Adipose tissue (tissue), 3 donors: ENCODE results near the gene RAPGEF4. TPM values are rescaled to one million over a fixed set of nuclear protein-coding genes. Genes with fewer than 3 reads are reported as not detected.

Source experiments
- H3K27ac ChIP-seq: one replicate; pipeline ENCODE4 v1.5.1; 2013; ENCODE audit warnings: low read depth, low read length
- WGBS, 3 donors: extraction: QIAGEN DNeasy Blood & Tissue Kit; methylation state at CpG; one replicate each; pipeline ENCODE4 v1.1.7; 2013; 5-methylcytosine and 5-hydroxymethylcytosine counted together
- polyA plus RNA-seq, 3 donors: library from polyadenylated mRNA; stranded (reverse); fragments of 200-250 nt; gene quantifications; one replicate each; pipeline ENCODE4 v1.2.3, GENCODE V29; 2013
- donor health status: healthy with polysubstance abuse.
- donor health status: Bipolar disorder and iron deficiency.
- donor health status: healthy.

RAPGEF4 gene
- polyA plus RNA-seq, 3 donors: 2.6 to 8.1 (median 2.7) TPM

DNA sequence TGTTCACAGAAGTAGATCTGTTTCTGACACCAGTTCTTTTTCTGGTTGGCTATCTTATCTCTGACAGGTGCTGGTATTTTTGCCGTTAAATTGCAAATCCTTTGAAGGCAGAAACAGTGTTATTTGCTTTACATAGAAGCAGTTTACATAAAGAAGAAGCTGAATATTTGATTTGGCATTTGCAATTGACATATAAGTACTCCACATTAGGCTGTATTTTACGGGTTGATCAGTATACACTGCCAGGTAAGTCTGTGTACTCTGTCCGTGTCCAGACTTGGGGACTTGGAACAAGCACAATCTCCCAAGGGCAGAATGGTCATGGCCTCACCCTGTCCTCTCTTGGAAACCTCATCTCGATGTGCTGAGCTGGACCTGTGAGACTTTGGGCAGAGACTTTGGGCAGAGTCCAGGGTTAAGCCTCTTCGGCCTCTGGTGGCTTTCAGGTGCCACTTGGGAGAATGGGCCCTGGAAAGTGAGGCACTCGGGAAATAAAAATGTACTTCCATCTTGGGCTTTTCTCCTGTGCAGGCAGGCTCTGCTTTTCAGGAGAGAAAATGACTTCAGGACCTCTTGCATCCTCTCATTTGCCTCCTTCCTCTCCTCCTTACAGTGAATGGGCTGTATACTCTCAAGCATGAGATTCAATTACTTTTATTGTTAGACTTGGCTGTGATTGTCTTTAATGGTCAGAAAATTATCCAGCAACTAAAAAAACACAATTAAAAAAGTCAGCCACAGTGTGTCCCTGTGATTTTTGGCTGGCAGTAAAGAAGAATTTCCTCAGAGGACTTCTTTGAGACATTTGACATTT, 108.5 kb downstream of the RAPGEF4 start:
- WGBS, 3 donors: 33 to 74% (median 73%) methylated on average over 6 of the region's 6 CpGs
- no peak overlapping the region for H3K27ac ChIP-seq

DNA sequence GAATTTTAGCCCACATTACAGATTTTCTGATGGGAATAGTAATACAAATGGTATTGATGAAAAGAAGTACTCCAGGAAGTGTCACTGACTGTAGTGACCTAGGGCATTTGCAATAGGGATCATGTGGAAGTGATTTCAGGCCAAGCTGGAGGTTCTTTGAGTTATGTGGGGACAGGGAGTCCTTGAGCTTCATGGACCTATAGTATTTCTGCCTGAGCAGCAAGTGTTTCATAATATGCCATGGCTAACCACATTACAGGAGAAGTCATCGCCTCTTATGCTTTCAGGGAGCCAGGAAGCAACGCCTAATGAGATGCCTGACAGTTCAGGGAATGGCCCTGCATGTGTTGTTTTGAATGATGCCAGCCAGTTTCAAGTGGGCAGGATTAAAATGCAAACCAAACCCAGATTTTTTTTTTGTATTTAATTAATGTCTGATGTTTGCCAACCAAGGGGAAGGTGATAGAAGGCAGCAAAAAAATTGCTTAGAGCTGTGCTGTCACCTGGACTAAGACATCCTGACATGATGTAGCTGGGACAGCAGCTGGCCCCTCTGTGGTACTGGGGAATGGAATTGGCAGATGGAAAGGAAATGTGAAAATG, 109.5 kb downstream of the RAPGEF4 start:
- no peak overlapping the region for H3K27ac ChIP-seq
- WGBS, 3 donors: 65 to 90% (median 80%) methylated on average over 2 of the region's 2 CpGs

DNA sequence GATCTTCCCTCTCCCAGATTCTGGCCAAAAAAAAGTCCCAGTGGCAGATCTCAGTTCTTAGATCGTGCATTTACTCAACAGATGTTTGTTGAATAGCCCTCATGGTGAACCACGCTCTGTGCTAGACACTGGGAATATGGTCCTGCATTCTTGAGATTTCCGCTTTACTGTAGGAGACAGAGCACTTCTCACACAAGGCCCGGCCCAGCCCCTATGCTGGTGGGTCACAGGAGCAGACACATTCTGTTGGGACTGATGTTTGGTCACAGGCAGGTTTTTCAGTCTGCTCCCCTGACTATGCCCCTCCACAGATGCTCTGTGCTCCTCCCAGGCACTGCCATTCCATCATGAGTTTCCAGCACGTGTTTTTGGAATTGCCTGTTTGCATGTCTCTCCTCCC, 110.9 kb downstream of the RAPGEF4 start:
- H3K27ac ChIP-seq: no peak overlapping the region
- 81 to 85% (median 82%) methylated on average over 5 of the region's 5 CpGs for WGBS, 3 donors

DNA sequence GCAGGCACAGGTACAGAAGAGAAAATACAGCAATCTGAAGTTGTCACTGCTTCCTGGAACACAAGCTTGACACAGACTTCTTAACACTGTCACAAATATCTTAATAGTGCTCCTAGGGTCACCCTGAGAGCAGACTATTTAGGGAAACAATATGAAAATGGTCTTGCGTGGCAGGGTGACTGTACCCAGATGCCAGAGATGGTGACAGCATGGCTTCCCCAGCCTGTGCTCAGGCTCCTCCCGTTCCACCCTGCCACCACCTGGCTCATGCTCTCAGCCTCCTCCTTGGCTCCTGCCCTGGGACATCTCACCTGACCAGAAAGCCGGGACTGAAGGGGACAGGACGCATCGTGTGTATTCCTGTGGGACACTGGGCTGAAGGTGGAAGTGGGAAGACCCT, 111.5 kb downstream of the RAPGEF4 start:
- H3K27ac ChIP-seq: no peak overlapping the region
- WGBS, 3 donors: 73 to 98% (median 84%) methylated on average over 5 of the region's 5 CpGs

DNA sequence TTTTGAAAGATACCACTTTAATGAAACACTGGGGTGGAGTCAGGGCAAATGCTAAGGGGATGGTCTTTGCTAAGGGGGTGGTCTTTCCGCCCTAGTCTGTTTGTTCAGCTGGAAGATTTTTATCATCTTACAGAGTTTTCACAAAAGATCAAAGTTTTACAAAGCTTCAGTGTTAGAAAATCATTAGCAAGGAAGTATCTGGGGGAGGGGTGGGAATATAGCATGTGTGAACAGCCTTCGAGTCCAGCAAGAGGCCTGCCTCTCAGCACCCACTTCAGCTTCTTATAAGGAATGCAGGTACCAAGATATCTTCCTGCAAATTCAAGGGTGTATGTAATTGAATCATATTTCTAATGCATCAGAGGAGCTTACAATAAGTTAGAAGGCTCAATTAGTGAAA, 112.9 kb downstream of the RAPGEF4 start:
- H3K27ac ChIP-seq: no peak overlapping the region
- 28 to 77% (median 74%) methylated on average over 2 of the region's 2 CpGs for WGBS, 3 donors

DNA sequence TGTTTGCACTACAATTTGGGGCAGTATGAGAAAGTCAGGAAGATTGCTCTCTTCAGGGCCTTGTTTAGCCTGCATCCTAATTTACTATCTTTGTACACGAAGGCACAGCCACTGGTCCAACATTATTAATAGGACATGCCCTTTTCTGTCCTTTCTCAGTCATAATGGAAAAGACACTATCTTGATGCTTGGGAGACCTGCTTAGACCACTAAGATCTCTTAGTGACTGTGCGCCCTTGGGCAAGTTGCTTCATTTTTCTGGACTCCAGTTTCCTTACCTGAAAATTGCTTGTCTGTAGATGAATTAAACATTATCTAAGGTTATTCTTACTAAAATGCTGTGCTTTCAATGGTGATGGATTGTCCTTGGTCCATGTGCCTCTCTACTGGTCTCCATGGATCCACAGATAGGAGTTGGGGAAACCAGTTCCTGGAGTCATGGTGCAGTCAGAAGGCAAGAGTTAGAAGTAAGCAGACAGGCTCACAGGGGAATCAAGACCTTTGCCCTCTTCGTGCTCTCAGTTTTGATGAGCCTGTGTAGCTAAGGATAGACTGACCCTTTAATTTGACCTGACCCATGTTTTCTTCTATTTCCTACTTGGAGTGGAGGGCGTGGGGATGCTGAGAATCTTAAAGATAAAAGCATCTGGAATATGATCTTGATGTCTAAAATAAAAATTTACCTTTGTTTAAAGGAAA, 114.0 kb downstream of the RAPGEF4 start:
- no peak overlapping the region for H3K27ac ChIP-seq
- WGBS, 3 donors: 71 to 82% (median 81%) methylated on average over 4 of the region's 4 CpGs

DNA sequence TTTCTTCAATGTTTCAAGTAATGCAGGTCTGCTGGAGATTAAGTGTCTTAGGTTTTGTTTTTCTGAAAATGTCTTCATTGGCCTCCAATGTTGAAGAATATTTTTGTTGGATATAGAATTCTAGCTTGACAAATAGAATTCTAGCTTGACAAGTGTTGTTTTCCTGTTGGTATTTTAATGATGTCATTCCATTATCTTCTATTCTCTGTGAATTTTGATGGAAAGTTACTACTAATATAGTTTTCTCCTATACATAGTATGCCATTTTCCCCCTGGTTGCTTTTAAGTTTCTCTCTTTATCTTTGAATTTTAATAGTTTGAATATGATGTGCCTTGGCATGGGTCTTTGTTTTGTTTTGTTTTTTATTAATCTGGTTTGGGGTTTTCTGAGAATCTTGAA, 119.9 kb downstream of the RAPGEF4 start:
- H3K27ac ChIP-seq: no peak overlapping the region

DNA sequence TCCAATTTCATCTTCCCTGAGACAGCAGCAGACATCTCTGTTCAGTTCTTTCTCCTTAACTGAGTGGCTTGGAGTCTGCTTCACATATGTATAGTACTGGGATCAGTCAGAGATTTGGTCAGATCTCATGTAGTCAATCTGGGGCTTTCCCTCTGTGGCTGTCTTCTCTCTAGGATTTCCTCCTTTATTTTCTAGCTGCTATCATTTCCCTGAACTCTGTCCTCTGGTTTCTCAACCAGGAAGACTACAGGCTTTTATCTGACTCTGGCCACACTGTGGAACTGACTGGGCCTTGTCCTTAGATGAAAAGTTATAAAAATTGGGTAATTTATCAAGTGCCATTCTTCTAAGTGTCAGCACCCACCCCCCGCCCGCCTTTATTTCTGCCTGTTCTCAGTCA, 121.0 kb downstream of the RAPGEF4 start:
- no peak overlapping the region for H3K27ac ChIP-seq
- 98% methylated on average over 2 of the region's 2 CpGs for WGBS, 3 donors

DNA sequence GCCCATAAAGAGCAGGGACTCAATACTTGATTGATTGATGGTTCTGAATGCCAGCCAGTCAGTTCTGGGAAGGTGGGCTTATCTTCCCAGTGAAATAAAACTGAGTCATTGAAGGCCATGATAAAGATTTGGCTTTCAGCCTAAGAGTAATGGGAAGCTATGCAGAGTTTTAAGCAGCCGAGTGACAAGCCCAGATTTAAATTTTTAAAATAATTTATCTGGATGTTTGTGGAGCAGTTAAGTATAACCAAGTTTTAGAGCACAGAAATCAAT, 122.8 kb downstream of the RAPGEF4 start:
- no peak overlapping the region for H3K27ac ChIP-seq
- WGBS, 3 donors: 21 to 75% (median 72%) methylated on average over 1 of the region's 1 CpG

DNA sequence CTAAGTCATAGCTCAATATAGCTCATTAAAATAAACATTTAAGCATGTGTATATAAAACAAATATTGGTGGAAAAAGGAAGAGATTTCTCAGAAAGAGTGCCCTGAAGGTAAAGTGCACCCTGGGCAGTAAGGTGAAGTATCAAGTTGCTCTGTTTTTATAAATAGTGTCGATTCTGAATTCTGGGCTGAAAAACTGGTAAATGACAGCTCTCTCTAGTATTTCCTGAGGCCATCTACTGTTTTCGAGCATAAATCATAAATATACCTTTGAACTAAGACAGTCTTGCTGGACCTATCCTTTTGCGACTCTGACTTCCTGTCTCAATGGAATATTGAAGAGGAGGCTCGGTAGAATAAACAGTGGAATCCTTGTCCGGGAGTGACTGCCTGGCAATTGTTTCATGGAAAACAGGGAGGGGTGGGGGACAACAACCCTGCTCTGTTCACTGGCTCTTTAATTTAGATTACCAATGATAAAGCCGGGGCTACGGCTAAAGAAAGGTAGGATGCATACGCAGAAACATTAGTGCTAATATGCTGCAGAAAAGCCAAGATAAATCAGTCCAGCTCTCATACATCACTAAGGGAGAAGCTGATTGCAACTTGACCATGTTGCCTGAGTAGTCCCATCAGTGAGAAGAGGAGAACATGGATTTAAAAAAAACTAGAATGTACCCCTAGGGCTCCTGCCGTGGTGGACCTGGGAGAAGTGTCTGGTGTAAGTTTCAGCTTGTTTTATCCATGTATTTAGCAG, 124.1 kb downstream of the RAPGEF4 start:
- H3K27ac ChIP-seq: no peak overlapping the region
- 47 to 50% (median 48%) methylated on average over 9 of the region's 9 CpGs for WGBS, 3 donors

DNA sequence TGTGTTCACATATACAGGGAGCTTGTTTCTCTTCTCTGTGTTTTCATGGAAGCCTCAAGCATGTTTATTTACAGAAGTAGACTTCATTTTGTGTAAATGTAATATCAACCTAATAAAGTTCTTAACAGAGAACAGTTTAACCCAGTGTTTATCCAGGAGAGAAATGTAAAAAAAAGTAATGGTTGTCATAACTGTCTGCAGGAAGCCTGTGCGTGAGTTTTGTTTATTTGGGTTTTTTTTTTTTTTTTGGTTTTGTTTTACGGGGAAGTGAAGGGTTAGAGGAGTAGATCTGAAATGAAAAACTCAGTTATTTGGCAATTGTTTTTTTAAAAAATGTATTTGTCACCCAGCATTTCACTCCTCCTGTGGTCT, 124.7 kb downstream of the RAPGEF4 start:
- WGBS, 3 donors: 36 to 67% (median 44%) methylated on average over 2 of the region's 2 CpGs
- H3K27ac ChIP-seq: no peak overlapping the region

DNA sequence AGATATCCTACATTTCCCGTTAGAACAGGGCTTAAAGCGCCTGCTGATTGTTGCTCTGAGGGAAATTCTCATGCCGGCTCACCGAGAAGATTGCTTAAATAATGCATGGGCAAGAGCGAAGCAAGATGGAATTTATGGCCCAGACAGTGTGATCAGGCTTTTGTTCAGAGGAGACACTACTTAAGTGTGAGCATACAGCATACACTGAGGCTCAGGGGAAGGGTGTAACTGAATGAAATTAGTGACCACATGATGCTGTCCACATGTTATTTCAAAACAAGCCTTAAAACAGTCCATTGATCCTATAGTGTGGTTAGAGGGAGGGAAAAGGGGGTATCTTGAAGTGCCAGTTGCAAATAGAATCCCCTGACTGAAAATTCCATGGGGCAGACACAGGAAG, 125.5 kb downstream of the RAPGEF4 start:
- 70 to 84% (median 74%) methylated on average over 5 of the region's 5 CpGs for WGBS, 3 donors
- no peak overlapping the region for H3K27ac ChIP-seq

DNA sequence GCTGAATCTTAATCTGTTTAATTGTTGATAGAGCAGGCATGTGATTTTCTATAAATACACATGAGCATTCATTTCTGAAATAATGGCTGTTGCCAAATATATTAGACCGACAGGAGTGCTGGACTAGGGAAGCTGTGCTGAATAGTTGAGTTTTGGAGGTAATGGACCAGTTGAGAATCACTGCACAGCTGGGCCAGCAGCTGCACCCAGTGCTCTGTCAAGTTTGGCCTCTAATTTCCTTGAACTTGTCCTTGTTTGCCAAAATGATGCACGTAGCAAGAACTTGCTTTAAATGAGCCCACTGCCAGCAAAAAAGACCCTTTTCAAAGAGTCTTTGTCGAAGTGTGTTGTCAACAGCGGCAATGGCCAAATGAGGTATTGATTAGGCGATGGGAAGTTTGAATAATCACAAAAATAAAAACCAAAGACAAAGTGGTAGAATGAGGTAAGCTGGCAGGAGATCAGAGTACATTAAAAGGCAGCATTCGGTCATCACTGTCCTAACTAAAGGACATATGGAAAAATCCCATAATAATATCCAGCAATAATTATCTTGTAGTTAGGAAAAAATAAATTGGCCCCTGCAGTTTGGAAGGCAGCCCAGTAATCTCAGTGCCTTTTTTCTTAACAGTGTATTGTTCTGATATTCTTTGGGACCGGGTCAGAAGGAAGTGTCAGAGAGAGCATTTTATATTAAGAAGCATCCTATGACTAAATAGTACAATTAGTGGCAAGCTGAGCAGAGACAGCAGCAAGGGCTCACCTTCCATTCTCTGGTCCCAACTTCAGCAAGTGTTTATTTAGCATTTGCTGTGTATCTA, 126.2 kb downstream of the RAPGEF4 start:
- H3K27ac ChIP-seq: no peak overlapping the region
- whole genome bisulfite sequencing, 3 donors: 66 to 75% (median 71%) methylated on average over 7 of the region's 7 CpGs

DNA sequence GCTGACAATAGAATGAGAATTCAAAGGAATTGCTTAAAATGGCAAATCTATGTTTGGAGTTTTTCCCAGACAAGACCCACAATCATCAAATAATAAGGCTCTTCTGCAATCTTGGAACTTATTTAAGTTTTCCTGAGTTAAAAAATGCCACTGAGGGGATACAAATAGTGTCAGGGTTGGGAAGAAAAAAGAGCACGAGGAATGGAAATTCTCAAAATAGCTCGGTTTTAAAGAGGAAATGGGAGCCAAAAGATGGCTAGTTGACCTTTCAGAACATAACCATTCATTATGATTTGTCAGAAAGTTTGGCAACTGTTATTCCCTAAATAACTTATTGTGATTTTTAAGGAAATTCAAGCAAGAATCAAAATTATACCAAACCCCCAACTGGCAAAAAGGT, 127.7 kb downstream of the RAPGEF4 start:
- 33 to 67% (median 37%) methylated on average over 2 of the region's 2 CpGs for WGBS, 3 donors

DNA sequence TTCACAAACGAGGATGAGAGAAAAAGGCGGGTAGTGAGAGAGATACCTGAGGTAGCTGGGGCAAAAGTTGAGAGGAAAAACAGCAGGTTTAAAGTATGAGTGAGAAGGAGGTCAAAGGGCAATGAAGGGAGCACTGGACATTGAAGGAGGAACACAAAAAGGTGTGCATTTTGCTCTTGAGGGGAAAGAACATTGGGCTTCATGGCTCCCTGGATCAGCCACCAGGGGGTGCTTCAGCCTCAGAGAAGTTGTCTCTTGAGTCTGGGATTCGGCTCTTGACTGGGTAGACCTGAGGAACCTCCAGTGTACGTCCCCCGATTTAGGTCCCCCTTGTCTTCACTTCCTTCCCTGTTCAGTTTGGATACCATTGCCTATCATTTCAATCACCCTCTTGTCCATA, 128.5 kb downstream of the RAPGEF4 start:
- WGBS, 3 donors: 50 to 76% (median 57%) methylated on average over 5 of the region's 5 CpGs
- H3K27ac ChIP-seq: no peak overlapping the region

More for the DNA sequence above, 127.7 kb downstream of the RAPGEF4 start:
- no peak overlapping the region for H3K27ac ChIP-seq

DNA sequence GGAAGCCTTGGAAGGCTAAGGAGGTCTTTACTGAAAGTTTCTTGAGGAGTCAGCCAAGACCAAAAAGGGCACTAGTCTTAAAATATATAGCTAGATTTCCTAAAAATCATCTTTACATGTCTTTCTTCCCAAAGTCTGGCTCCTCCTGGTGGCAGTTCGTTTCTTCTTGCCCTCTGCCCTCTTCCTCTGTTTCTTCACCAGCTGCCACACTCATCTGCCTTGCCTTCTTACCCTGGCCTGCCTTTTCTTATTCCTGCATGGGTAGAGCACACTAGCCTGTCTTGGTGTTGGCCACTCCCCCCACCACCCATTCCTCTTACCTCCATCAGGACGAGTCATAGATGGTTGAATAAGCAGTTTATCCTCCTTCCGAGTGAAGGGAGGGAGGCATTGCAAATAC, 129.8 kb downstream of the RAPGEF4 start:
- WGBS, 3 donors: 75 to 82% (median 77%) methylated on average over 3 of the region's 3 CpGs
- no peak overlapping the region for H3K27ac ChIP-seq

DNA sequence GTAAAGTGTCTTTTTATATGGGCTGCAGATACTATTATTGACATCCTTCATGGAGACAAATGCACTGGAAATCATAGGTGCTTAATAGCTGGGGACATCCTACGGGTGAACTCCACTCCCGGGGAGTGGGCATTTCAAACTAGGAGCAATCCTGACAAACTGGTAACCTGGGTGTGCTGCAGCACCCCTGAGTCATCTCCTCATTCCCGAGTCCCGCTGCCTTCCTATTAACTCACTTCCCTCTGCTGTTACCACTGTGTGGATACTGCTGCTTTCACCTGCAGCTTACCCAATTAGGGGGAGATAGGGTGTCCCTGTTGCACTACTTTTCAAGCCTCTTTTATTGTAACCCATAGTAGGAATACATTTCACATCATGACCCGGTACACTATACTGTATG, 134.2 kb downstream of the RAPGEF4 start:
- no peak overlapping the region for H3K27ac ChIP-seq
- WGBS, 3 donors: 85 to 93% (median 87%) methylated on average over 5 of the region's 5 CpGs

DNA sequence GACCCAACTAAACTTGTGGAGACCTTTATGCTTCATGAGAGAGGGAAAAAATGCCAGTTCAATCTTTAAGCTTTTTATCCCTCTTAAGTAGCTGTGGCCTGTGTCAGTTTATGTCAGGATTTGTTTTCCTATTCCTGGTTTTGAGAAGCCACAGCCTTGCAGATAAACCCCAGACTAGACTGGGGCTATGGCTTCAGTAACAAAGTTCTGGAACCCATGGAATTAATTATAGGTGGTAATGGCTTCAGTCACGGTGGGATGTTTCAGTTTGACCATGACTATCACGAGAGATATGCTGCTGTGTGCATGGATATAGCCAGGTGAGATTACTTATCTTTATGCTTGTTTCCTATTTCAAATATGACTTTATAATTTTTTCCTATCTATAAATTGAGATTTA, 134.8 kb downstream of the RAPGEF4 start:
- H3K27ac ChIP-seq: no peak overlapping the region
- WGBS, 3 donors: 81 to 94% (median 92%) methylated on average over 2 of the region's 2 CpGs
